Hematopoietic multipotent progenitor cell treated with erythropoietin and hydrocortisone succinate and interleukin-3 and kit ligand, for 15 days (in vitro differentiated cells): ENCODE results near the gene TRPC6.
"Not testable (repeated sequence)": the region's sequence is repeated elsewhere in the genome, so short reads cannot be mapped to it uniquely, and the experiment has no call there.

ENCODE experiments used
- DNase-seq: peaks from one replicate; pipeline ENCODE4 v3.0.0-alpha.2; 2015; ENCODE audit warnings: low spot score

Gene TRPC6

GRCh38 chr11:101448881-101449442 is 134.8 kb downstream of the TRPC6 start:
- DNase-seq, result no peak

- no peak for DNase-seq
These were observed 137.1 kb downstream of the TRPC6 start for GRCh38 chr11:101446726-101447125.

GRCh38 chr11:101446238-101446637 is 137.6 kb downstream of the TRPC6 start:
- DNase-seq, result no peak

GRCh38 chr11:101445761-101446160 is 138.0 kb downstream of the TRPC6 start:
- no peak for DNase-seq

GRCh38 chr11:101444851-101445250 is 139.0 kb downstream of the TRPC6 start:
- no peak for DNase-seq

GRCh38 chr11:101444164-101444563 is 139.6 kb downstream of the TRPC6 start:
- DNase-seq, result no peak

- no peak for DNase-seq
These were observed 140.8 kb downstream of the TRPC6 start for GRCh38 chr11:101442936-101443521.

- DNase-seq, result no peak
These were observed 141.6 kb downstream of the TRPC6 start for GRCh38 chr11:101442171-101442570.

GRCh38 chr11:101441747-101442146 is 142.1 kb downstream of the TRPC6 start:
- no peak for DNase-seq

- no peak for DNase-seq
These were observed 144.3 kb downstream of the TRPC6 start for GRCh38 chr11:101439488-101439887.

GRCh38 chr11:101438708-101439107 is 145.1 kb downstream of the TRPC6 start:
- DNase-seq, result not testable (repeated sequence)

- DNase-seq, result no peak
These were observed 145.7 kb downstream of the TRPC6 start for GRCh38 chr11:101438126-101438525.

GRCh38 chr11:101436511-101437142 is 147.2 kb downstream of the TRPC6 start:
- DNase-seq, result no peak

GRCh38 chr11:101435408-101435973 is 148.3 kb downstream of the TRPC6 start:
- DNase-seq, result no peak

GRCh38 chr11:101434026-101434643 is 149.7 kb downstream of the TRPC6 start:
- no peak for DNase-seq

- no peak for DNase-seq
These were observed 150.7 kb downstream of the TRPC6 start for GRCh38 chr11:101433151-101433550.

GRCh38 chr11:101429703-101430540 is 153.9 kb downstream of the TRPC6 start:
- no peak for DNase-seq

- DNase-seq, result no peak
These were observed 154.9 kb downstream of the TRPC6 start for GRCh38 chr11:101428918-101429317.

- DNase-seq, result no peak
These were observed 176.5 kb downstream of the TRPC6 start for GRCh38 chr11:101407324-101407723.
